Body of pancreas (tissue), 4 donors: ENCODE measurements around the gene JMJD7. TPM values are rescaled to one million over a fixed set of nuclear protein-coding genes. Genes with fewer than 3 reads are reported as not detected.

ENCODE experiments used
- ATAC-seq: fragments of 150-250 bp; one replicate; pipeline ENCODE4 v1.9.1; 2016
- DNase-seq, 4 donors: peaks; one replicate each; pipeline ENCODE4 v3.0.0-alpha.2; 2019
- H3K27ac ChIP-seq, 4 donors: fragments of 200-600 bp; sonication (generic); 1 replicate in 3 of 4; 2 replicates in 1 of 4; pipeline versions ENCODE4 v1.5.1 to v1.6.1; 2016 to 2019; ENCODE audit warnings: mild to moderate bottlenecking in 1 of 4, mixed read lengths in 1 of 4, moderate library complexity in 1 of 4
- H3K27me3 ChIP-seq, 2 donors: fragments of 200-600 bp; sonication (generic); one replicate each; pipeline ENCODE4 v1.6.0; 2016; ENCODE audit warnings: mild to moderate bottlenecking in 1 of 2
- H3K36me3 ChIP-seq, 2 donors: fragments of 200-600 bp; sonication (generic); replicated peaks in 1 of 2; 2 replicates each; pipeline ENCODE4 v1.5.1; 2016; ENCODE audit warnings: low read depth in 2 of 2; ENCODE audit not compliant: insufficient read depth in 1 of 2
- H3K4me1 ChIP-seq: fragments of 200-600 bp; sonication (generic); one replicate; pipeline ENCODE4 v1.6.0; 2016
- H3K4me3 ChIP-seq, 2 donors: fragments of 200-600 bp; sonication (generic); 1 replicate in 1 of 2; 2 replicates in 1 of 2; pipeline ENCODE4 v1.5.1; 2016 to 2019
- H3K9me3 ChIP-seq, 3 donors: fragments of 200-600 bp; sonication (generic); 1 replicate in 2 of 3; 2 replicates in 1 of 3; pipeline ENCODE4 v1.5.1; 2016
- CTCF ChIP-seq, 7 experiments: fragments of 450-650 bp in 4 of 7; fragments of 200-600 bp in 3 of 7; sonication (generic) in 3 of 7; IDR thresholded peaks; one replicate each; pipeline ENCODE4 v1.5.1; 2016 to 2019; ENCODE audit warnings: antibody characterized with exemption in 7 of 7
- POLR2A ChIP-seq, 3 donors: fragments of 450-650 bp; IDR thresholded peaks; one replicate each; pipeline ENCODE4 v1.6.1; 2016; ENCODE audit warnings: antibody characterized with exemption in 3 of 3, mild to moderate bottlenecking in 2 of 3
- WGBS, 2 donors: methylation state at CpG; one replicate each; pipeline ENCODE4 v1.1.5; 2017; 5-methylcytosine and 5-hydroxymethylcytosine counted together
- intact Hi-C: fragments of 100-400 bp; cut with DNase I; formaldehyde crosslinking; loops from one replicate; pipeline ENCODE4 v1.15.1; 2023
- total RNA-seq, 2 donors: library from RNA; depleted of rRNA; stranded (reverse); fragments of >200 nt; gene quantifications; one replicate each; pipeline ENCODE4 v1.1.0, GENCODE V29; 2016

JMJD7 gene
- 10 to 100 TPM in 1 of 2 donors, 1 to 10 TPM in 1; 2.0 to 13.0 TPM for total RNA-seq

DNA sequence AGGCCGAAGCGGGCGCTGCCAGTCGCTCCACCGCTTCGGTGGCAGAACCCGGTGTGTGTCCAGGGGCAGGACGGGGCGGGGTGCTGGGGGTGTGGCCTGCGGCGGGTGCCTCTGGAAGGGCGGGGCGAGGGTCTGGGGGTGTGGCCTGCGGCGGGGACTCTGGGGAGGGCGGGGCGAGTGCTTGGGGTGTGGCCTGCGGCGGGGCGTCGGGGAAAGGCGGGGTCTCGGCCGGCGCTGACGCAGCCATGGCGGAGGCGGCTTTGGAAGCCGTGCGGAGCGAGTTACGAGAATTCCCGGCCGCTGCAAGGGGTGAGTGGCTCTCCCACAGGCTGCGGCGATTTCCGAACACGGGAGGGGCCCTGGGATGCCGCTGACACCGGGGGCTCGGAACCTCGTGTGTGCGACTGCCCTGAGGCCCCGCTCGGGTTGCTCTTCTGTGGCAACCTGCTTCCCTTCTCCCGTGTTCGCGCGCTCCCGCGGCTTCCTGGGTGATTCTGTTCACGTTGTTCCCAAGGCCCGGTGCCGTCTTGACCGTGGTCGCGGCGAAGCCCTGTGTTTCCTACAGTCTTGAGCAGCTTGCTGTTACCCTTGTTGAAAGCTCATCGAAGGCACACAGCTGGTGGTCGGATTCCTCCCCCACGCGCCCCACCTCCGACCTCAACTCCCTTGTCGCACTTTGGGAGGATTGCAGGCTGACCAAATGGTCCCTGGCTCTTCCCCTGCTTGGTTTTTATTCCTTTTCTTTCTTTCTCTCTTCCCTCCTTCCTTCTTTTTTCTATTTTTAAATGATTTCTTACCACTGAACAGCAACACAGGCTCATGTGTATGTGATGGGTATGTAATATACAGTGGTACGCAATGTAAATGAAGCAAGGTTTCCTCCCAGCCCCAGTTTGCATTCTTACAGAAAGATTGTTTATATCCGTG, at the start of gene JMJD7:
Gene JMJD7 (plus strand): TSS at position 213 of the 927 bp plus-strand sequence. CDS start 33 bp downstream, at position 246.
- 0 to 1% methylated on average over 17 to 59 of the region's 66 CpGs for WGBS, 2 donors
- H3K4me1 ChIP-seq, result peaks cover 28% of the 10 kb centered on the region
- no peaks in the 10 kb centered on the region for H3K9me3 ChIP-seq
- no peaks in the 10 kb centered on the region for H3K36me3 ChIP-seq
- peak; percentile 80 to 91 (median 91) for TF ChIP-seq POLR2A (IDR thresholded peaks at IDR 0.05)
- no peak for TF ChIP-seq CTCF (IDR thresholded peaks at IDR 0.05)
- peak within 1 kb of the TSS; percentile 29 to 65 for H3K4me3 ChIP-seq
- no peaks in the 10 kb centered on the region for H3K27me3 ChIP-seq
- DNase-seq, result peak; percentile 93 to 96 (median 96)
- intact Hi-C loops, result no loop called here
- H3K27ac ChIP-seq, result peak within 1 kb of the TSS; percentile 62 to 86 (median 78)
- ATAC-seq, result peak; percentile 96

DNA sequence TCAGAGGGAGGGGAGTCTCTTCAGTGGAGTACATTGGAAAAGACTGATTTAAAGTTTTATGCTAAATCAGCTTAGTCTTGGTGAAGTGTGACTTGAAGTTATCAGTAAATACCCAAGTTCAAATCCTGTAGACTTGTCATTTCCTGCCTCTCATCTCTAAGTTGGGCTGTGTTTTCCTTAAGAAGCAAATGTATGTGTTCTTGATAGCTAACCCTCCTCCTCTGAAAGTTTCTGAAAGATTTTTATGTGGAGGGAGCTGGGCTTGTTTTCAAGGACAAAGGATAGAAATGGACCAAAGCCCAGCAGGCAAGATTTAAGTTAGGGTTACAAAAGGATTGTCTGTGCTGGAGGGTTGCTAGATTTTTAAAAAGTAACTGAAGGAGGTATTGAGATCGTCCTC, 49.4 kb upstream of the JMJD7 start:
- Histone ChIP-seq H3K27me3 (no peaks in the 10 kb centered on the region), H3K4me3 (no peak overlapping the region), H3K4me1 (peaks cover 36% of the 10 kb centered on the region), H3K27ac (no peak overlapping the region), H3K36me3 (no peaks in the 10 kb centered on the region), H3K9me3 (no peaks in the 10 kb centered on the region)
- ATAC-seq (no peak), DNase-seq (no peak)
- 74 to 75% methylated on average over 1 of the region's 1 CpG for WGBS, 2 donors
- intact Hi-C loops, result no loop called here
- TF ChIP-seq POLR2A (IDR thresholded peaks at IDR 0.05) (no peak), CTCF (IDR thresholded peaks at IDR 0.05) (no peak)

GRCh38 chr15:41779662-41780157, 48.2 kb upstream of the JMJD7 start:
- WGBS, 2 donors, result 71 to 87% methylated on average over 4 of the region's 4 CpGs

DNA sequence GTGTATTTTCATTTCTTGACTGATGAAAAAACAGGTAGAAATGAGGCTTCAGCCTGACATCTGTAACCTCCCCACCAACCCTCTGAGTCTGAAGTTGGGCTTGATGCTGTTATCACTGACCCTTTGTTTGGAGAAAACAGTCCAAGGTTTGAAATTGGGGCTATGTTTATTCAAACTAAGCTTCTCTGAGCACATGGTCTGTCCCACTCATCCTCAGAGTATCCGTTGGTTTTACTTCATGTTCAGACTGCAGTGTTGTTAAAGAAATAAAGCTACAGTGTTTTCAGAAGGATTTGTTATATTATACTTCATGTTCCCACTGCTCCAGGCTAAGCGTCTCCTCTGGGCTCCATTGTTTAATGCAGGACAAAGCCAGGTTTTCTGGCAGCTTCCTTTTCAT, 47.6 kb upstream of the JMJD7 start:
- H3K4me1 ChIP-seq, result peaks cover 28% of the 10 kb centered on the region
- H3K9me3 ChIP-seq, result no peaks in the 10 kb centered on the region
- H3K27me3 ChIP-seq, result no peaks in the 10 kb centered on the region
- DNase-seq, result no peak
- TF ChIP-seq POLR2A (IDR thresholded peaks at IDR 0.05) (no peak), CTCF (IDR thresholded peaks at IDR 0.05) (no peak)
- no peaks in the 10 kb centered on the region for H3K36me3 ChIP-seq
- ATAC-seq, result no peak
- intact Hi-C loops, result no loop called here
- H3K4me3 ChIP-seq, result no peak overlapping the region
- H3K27ac ChIP-seq, result no peak overlapping the region
- 62 to 75% methylated on average over 2 of the region's 2 CpGs for WGBS, 2 donors

More at GRCh38 chr15:41779662-41780157, 48.2 kb upstream of the JMJD7 start:
- no peak for DNase-seq
- H3K27ac ChIP-seq, result no peak overlapping the region
- no peak overlapping the region for H3K4me3 ChIP-seq
- no peaks in the 10 kb centered on the region for H3K9me3 ChIP-seq
- H3K36me3 ChIP-seq, result no peaks in the 10 kb centered on the region
- ATAC-seq, result no peak
- peaks cover 32% of the 10 kb centered on the region for H3K4me1 ChIP-seq
- H3K27me3 ChIP-seq, result no peaks in the 10 kb centered on the region
- TF ChIP-seq POLR2A (IDR thresholded peaks at IDR 0.05) (no peak), CTCF (IDR thresholded peaks at IDR 0.05) (no peak)
- intact Hi-C loops, result no loop called here
